NCI-H2227 treated with DMSO at 0.1 percent for 48 hours (cell line): ENCODE data around the gene ZIC3.
"Not testable (repeated sequence)": the region's sequence is repeated elsewhere in the genome, so short reads cannot be mapped to it uniquely, and the experiment has no call there.

Experiments used
- DNase-seq: peaks from one replicate; lab custom pipeline; 2025; lab: John Stamatoyannopoulos, UW

Gene ZIC3

GRCh38 chrX:137565921-137566745, at the start of gene ZIC3:
ZIC3 (plus strand) TSS chrX:137566127; CDS start chrX:137566692, 565 bp downstream.
- peak; percentile 52 for DNase-seq

GRCh38 chrX:137519459-137519858, 46.5 kb upstream of the ZIC3 start:
- no peak for DNase-seq

- DNase-seq: no peak
These were observed 19.9 kb upstream of the ZIC3 start for GRCh38 chrX:137545711-137546651.

- DNase-seq: no peak
These were observed 18.6 kb upstream of the ZIC3 start for GRCh38 chrX:137547291-137547690.

- DNase-seq: no peak
These were observed 17.7 kb upstream of the ZIC3 start for GRCh38 chrX:137548261-137548660.

- no peak for DNase-seq
These were observed 16.9 kb upstream of the ZIC3 start for GRCh38 chrX:137549073-137549472.

- no peak for DNase-seq
These were observed 15.9 kb upstream of the ZIC3 start for GRCh38 chrX:137549851-137550664.

- no peak for DNase-seq
These were observed 15.2 kb upstream of the ZIC3 start for GRCh38 chrX:137550665-137551261.

GRCh38 chrX:137552098-137552497, 13.8 kb upstream of the ZIC3 start:
- not testable (repeated sequence) for DNase-seq

GRCh38 chrX:137562096-137562495, 3.8 kb upstream of the ZIC3 start:
- no peak for DNase-seq

- no peak for DNase-seq
These were observed 2.0 kb upstream of the ZIC3 start for GRCh38 chrX:137563681-137564651.

GRCh38 chrX:137565318-137565904, 516 bp upstream of the ZIC3 start:
- DNase-seq: no peak

GRCh38 chrX:137566746-137567679, 1.1 kb downstream of the ZIC3 start:
- DNase-seq: no peak

GRCh38 chrX:137567682-137568232, 1.8 kb downstream of the ZIC3 start:
- no peak for DNase-seq

- DNase-seq: no peak
These were observed 3.0 kb downstream of the ZIC3 start for GRCh38 chrX:137568741-137569469.

- DNase-seq: no peak
These were observed 3.6 kb downstream of the ZIC3 start for GRCh38 chrX:137569470-137569891.

- no peak for DNase-seq
These were observed 7.6 kb downstream of the ZIC3 start for GRCh38 chrX:137573324-137574101.
